Mesenteric fat pad (tissue), 1 donor: ENCODE data around the gene FRZB. TPM values are rescaled to one million over a fixed set of nuclear protein-coding genes. Genes with fewer than 3 reads are reported as not detected.

Experiments
- DNase-seq: peaks from one replicate; pipeline ENCODE4 v3.0.0-alpha.2; 2020; ENCODE audit warnings: low spot score
- total RNA-seq: library from RNA; stranded (reverse); fragmentation: NEBNext Ultra II Directional; extraction: Animal tissue kit (Norgen Biotek cat#: 25700); gene quantifications from one replicate; pipeline ENCODE4 v1.2.1, GENCODE V29; 2021
- donor health status: DM: yes; HTN: yes; CAD: no.

Gene FRZB
- total RNA-seq, 1 donor from 2014 or later = 5.5 TPM

- DNase-seq = no peak
These were observed 20.5 kb downstream of the FRZB start for GRCh38 chr2:182845794-182846417.

- no peak for DNase-seq
These were observed 30.0 kb downstream of the FRZB start for GRCh38 chr2:182836451-182836850.

GRCh38 chr2:182834293-182834692 lies 32.1 kb downstream of the FRZB start:
- DNase-seq = no peak

GRCh38 chr2:182833084-182833854 lies 33.2 kb downstream of the FRZB start:
- no peak for DNase-seq

- no peak for DNase-seq
These were observed 34.5 kb downstream of the FRZB start for GRCh38 chr2:182831921-182832320.

GRCh38 chr2:182831101-182831500 lies 35.3 kb downstream of the FRZB start:
- no peak for DNase-seq

GRCh38 chr2:182827182-182827879 lies 39.1 kb downstream of the FRZB start:
- no peak for DNase-seq

GRCh38 chr2:182826496-182826895 lies 39.9 kb downstream of the FRZB start:
- DNase-seq = no peak

GRCh38 chr2:182826064-182826463 lies 40.4 kb downstream of the FRZB start:
- DNase-seq = no peak

GRCh38 chr2:182824767-182825158 lies 41.7 kb downstream of the FRZB start:
- DNase-seq = no peak

- DNase-seq = no peak
These were observed 42.2 kb downstream of the FRZB start for GRCh38 chr2:182824056-182824766.

GRCh38 chr2:182822733-182823132 lies 43.7 kb downstream of the FRZB start:
- DNase-seq = no peak

- no peak for DNase-seq
These were observed 45.3 kb downstream of the FRZB start for GRCh38 chr2:182821182-182821581.

- DNase-seq = no peak
These were observed 47.0 kb downstream of the FRZB start for GRCh38 chr2:182819412-182819811.

GRCh38 chr2:182818925-182819324 lies 47.5 kb downstream of the FRZB start:
- DNase-seq = no peak

- DNase-seq = no peak
These were observed 47.9 kb downstream of the FRZB start for GRCh38 chr2:182818501-182818900.

- no peak for DNase-seq
These were observed 48.9 kb downstream of the FRZB start for GRCh38 chr2:182817558-182817957.

- no peak for DNase-seq
These were observed 49.6 kb downstream of the FRZB start for GRCh38 chr2:182816866-182817265.

GRCh38 chr2:182814804-182815203 lies 51.6 kb downstream of the FRZB start:
- DNase-seq = no peak

GRCh38 chr2:182814380-182814779 lies 52.1 kb downstream of the FRZB start:
- no peak for DNase-seq

- no peak for DNase-seq
These were observed 56.4 kb downstream of the FRZB start for GRCh38 chr2:182810087-182810486.

- no peak for DNase-seq
These were observed 59.1 kb downstream of the FRZB start for GRCh38 chr2:182807319-182807718.
